Keratinocyte (primary cell): ENCODE results near the gene PIGU. TPM values are rescaled to one million over a fixed set of nuclear protein-coding genes. Genes with fewer than 3 reads are reported as not detected.

Experiments
- DNase-seq: peaks from one replicate; pipeline ENCODE4 v3.0.0-alpha.2; 2011; ENCODE audit warnings: low read depth, missing footprints, low spot score
- FAIRE-seq: peaks from 2 replicates; lab custom pipeline; 2011; peaks lifted over from hg19 to GRCh38; lab: Jason Lieb, UNC
- H2AFZ ChIP-seq: 2 replicates; pipeline ENCODE4 v1.6.0; 2012; ENCODE audit warnings: low read length, control low read depth, inconsistent platforms; ENCODE audit not compliant: control insufficient read depth
- H3K27ac ChIP-seq: 2 replicates; pipeline ENCODE4 v1.5.1; 2011; ENCODE audit warnings: low read length; ENCODE audit not compliant: control insufficient read depth, insufficient read depth
- H3K27me3 ChIP-seq: 3 replicates; pipeline ENCODE4 v1.6.0; 2011; ENCODE audit warnings: low read length; ENCODE audit not compliant: control insufficient read depth, insufficient read depth; ENCODE audit errors: extremely low read depth
- H3K36me3 ChIP-seq, 2 experiments: 2 replicates in 1 of 2; 3 replicates in 1 of 2; pipeline ENCODE4 v1.5.1; 2011; ENCODE audit warnings: low read length in 2 of 2, mild to moderate bottlenecking in 1 of 2; ENCODE audit not compliant: control insufficient read depth in 2 of 2, insufficient read depth in 2 of 2; ENCODE audit errors: extremely low read depth in 1 of 2
- H3K4me1 ChIP-seq: 3 replicates; pipeline ENCODE4 v1.5.1; 2011; ENCODE audit warnings: low read length; ENCODE audit not compliant: control insufficient read depth, insufficient read depth; ENCODE audit errors: extremely low read depth
- H3K4me2 ChIP-seq: 3 replicates; pipeline ENCODE4 v1.6.0; 2011; ENCODE audit warnings: low read depth, low read length; ENCODE audit not compliant: control insufficient read depth, insufficient read depth; ENCODE audit errors: extremely low read depth
- H3K4me3 ChIP-seq, 3 experiments: fragments of 200-600 bp in 1 of 3; sonication (generic) in 1 of 3; 2 replicates in 2 of 3; 3 replicates in 1 of 3; pipeline ENCODE4 v1.5.1; 2011 to 2016; ENCODE audit warnings: low read length in 3 of 3, mild to moderate bottlenecking in 3 of 3, control low read depth in 2 of 3, inconsistent platforms in 1 of 3, low read depth in 1 of 3, mixed read lengths in 1 of 3, mixed run types in 1 of 3, moderate library complexity in 1 of 3; ENCODE audit not compliant: control insufficient read depth in 2 of 3, insufficient read depth in 2 of 3; ENCODE audit errors: extremely low read depth in 1 of 3
- H3K79me2 ChIP-seq: 2 replicates; pipeline ENCODE4 v1.6.0; 2012; ENCODE audit warnings: low read length; ENCODE audit not compliant: control insufficient read depth, insufficient read depth
- H3K9ac ChIP-seq: 3 replicates; pipeline ENCODE4 v1.6.0; 2011; ENCODE audit warnings: low read length; ENCODE audit not compliant: control insufficient read depth, insufficient read depth; ENCODE audit errors: extremely low read depth
- H3K9me1 ChIP-seq: 3 replicates; pipeline ENCODE4 v1.6.0; 2011; ENCODE audit warnings: low read length; ENCODE audit not compliant: control insufficient read depth, insufficient read depth; ENCODE audit errors: extremely low read depth
- H3K9me3 ChIP-seq: 2 replicates; pipeline ENCODE4 v1.5.1; 2012; ENCODE audit warnings: low read depth, low read length; ENCODE audit not compliant: control insufficient read depth
- H4K20me1 ChIP-seq: 3 replicates; pipeline ENCODE4 v1.6.0; 2011; ENCODE audit warnings: low read length; ENCODE audit not compliant: control insufficient read depth, insufficient read depth; ENCODE audit errors: extremely low read depth
- EZH2 ChIP-seq: IDR thresholded peaks from one replicate; pipeline ENCODE4 v1.6.1; 2012; ENCODE audit warnings: inconsistent platforms, mild to moderate bottlenecking, low read length, moderate library complexity
- dilution Hi-C: fragments of 300-500 bp; cut with MboI; formaldehyde crosslinking; loops from one replicate; pipeline ENCODE4 v1.7.0; 2020; ENCODE audit warnings: low sequenced_read_pairs; ENCODE audit not compliant: extremely low pct_ligation_motif_present
- polyA plus RNA-seq, 5 experiments: library from polyadenylated mRNA; depleted of rRNA in 3 of 5; stranded (reverse) in 3 of 5; stranded (forward) in 1 of 5; unstranded in 1 of 5; fragments of >200 nt; gene quantifications; 1 replicate in 1 of 5; 2 replicates in 3 of 5; 3 replicates in 1 of 5; pipeline versions ENCODE4 v1.2.1 to v1.2.3, GENCODE V29; 2011 to 2012; ENCODE audit warnings: missing spikeins in 2 of 5, low read depth in 1 of 5, low replicate concordance in 1 of 5
- TF ChIP-seq, protein P1 (sequence below), 3 experiments: IDR thresholded peaks in 1 of 3; conservative IDR thresholded peaks in 1 of 3; optimal IDR thresholded peaks in 1 of 3; 2 replicates in 2 of 3; 3 replicates in 1 of 3; pipeline versions ENCODE3 to v1.5.1; 2011; ENCODE audit warnings: low read length in 3 of 3, mild to moderate bottlenecking in 3 of 3, moderate library complexity in 2 of 3, control low read depth in 1 of 3, inconsistent platforms in 1 of 3; ENCODE audit not compliant: insufficient read depth in 2 of 3; ENCODE audit errors: extremely low read depth in 1 of 3

PIGU gene
- polyA plus RNA-seq, 1 donor (not counting 4 experiments of a cell fraction or from before 2014, with no cell fraction given), result 48.0 TPM

GRCh38 chr20:34704177-34705007, 27.5 kb upstream of the PIGU start, which contains the start of gene TP53INP2:
Gene TP53INP2, plus strand, starts transcription at chr20:34704344. Its CDS starts 4,396 bp downstream, at chr20:34708740.
- Histone ChIP-seq H3K9me3 (no peaks in the 10 kb centered on the region), H3K79me2 (no peaks in the 10 kb centered on the region), H3K4me1 (peaks cover 23% of the 10 kb centered on the region), H3K4me3 (peak within 1 kb of the TSS; percentile 65 to 79 (median 75)), H3K4me2 (peak within 1 kb of the TSS; percentile 85), H3K27ac (peak within 1 kb of the TSS; percentile 47), H3K9ac (peak within 1 kb of the TSS; percentile 70), H4K20me1 (no peaks in the 10 kb centered on the region), H3K9me1 (no peaks in the 10 kb centered on the region), H3K27me3 (peaks cover 4% of the 10 kb centered on the region), H2AFZ (peak within 1 kb of the TSS; percentile 82), H3K36me3 (no peaks in the 10 kb centered on the region)
- no peak for DNase-seq
- FAIRE-seq, result no peak
- no peak for TF ChIP-seq EZH2
- TF ChIP-seq, protein P1, sequence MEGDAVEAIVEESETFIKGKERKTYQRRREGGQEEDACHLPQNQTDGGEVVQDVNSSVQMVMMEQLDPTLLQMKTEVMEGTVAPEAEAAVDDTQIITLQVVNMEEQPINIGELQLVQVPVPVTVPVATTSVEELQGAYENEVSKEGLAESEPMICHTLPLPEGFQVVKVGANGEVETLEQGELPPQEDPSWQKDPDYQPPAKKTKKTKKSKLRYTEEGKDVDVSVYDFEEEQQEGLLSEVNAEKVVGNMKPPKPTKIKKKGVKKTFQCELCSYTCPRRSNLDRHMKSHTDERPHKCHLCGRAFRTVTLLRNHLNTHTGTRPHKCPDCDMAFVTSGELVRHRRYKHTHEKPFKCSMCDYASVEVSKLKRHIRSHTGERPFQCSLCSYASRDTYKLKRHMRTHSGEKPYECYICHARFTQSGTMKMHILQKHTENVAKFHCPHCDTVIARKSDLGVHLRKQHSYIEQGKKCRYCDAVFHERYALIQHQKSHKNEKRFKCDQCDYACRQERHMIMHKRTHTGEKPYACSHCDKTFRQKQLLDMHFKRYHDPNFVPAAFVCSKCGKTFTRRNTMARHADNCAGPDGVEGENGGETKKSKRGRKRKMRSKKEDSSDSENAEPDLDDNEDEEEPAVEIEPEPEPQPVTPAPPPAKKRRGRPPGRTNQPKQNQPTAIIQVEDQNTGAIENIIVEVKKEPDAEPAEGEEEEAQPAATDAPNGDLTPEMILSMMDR (optimal IDR thresholded peaks at IDR 0.05 in 1 of 3, IDR thresholded peaks at IDR 0.05 in 1 of 3, conservative IDR thresholded peaks at IDR 0.05 in 1 of 3; ENCODE audit: extremely low read depth in 1 of 3, insufficient read depth in 2 of 3, low read length in 3 of 3), result no peak
- dilution Hi-C loops, result no loop called here

GRCh38 chr20:34703424-34704176, 26.7 kb upstream of the PIGU start:
- H3K4me3 ChIP-seq, result peak overlapping the region; percentile 65 to 79 (median 75)
- H3K9ac ChIP-seq, result peak overlapping the region; percentile 70
- peak overlapping the region; percentile 82 for H2AFZ ChIP-seq
- H3K79me2 ChIP-seq, result no peaks in the 10 kb centered on the region
- H3K27ac ChIP-seq, result peak overlapping the region; percentile 33
- FAIRE-seq (no peak), DNase-seq (no peak)
- peak overlapping the region; percentile 85 for H3K4me2 ChIP-seq
- H3K9me1 ChIP-seq, result no peaks in the 10 kb centered on the region
- peaks cover 23% of the 10 kb centered on the region for H3K4me1 ChIP-seq
- no peaks in the 10 kb centered on the region for H4K20me1 ChIP-seq
- no peak for TF ChIP-seq EZH2
- TF ChIP-seq, protein P1 (optimal IDR thresholded peaks at IDR 0.05 in 1 of 3, IDR thresholded peaks at IDR 0.05 in 1 of 3, conservative IDR thresholded peaks at IDR 0.05 in 1 of 3; ENCODE audit: extremely low read depth in 1 of 3, insufficient read depth in 2 of 3, low read length in 3 of 3), result peak in 1 of 3 experiments; percentile 17
- dilution Hi-C loops, result no loop called here
- no peaks in the 10 kb centered on the region for H3K9me3 ChIP-seq
- H3K27me3 ChIP-seq, result peaks cover 4% of the 10 kb centered on the region
- no peaks in the 10 kb centered on the region for H3K36me3 ChIP-seq
